GM04503 (cell line): ENCODE measurements around the gene C6orf120.

Source experiments
- DNase-seq: peaks from one replicate; pipeline ENCODE4 v3.0.0-alpha.2; 2012; ENCODE audit warnings: low read depth

The C6orf120 gene

DNA sequence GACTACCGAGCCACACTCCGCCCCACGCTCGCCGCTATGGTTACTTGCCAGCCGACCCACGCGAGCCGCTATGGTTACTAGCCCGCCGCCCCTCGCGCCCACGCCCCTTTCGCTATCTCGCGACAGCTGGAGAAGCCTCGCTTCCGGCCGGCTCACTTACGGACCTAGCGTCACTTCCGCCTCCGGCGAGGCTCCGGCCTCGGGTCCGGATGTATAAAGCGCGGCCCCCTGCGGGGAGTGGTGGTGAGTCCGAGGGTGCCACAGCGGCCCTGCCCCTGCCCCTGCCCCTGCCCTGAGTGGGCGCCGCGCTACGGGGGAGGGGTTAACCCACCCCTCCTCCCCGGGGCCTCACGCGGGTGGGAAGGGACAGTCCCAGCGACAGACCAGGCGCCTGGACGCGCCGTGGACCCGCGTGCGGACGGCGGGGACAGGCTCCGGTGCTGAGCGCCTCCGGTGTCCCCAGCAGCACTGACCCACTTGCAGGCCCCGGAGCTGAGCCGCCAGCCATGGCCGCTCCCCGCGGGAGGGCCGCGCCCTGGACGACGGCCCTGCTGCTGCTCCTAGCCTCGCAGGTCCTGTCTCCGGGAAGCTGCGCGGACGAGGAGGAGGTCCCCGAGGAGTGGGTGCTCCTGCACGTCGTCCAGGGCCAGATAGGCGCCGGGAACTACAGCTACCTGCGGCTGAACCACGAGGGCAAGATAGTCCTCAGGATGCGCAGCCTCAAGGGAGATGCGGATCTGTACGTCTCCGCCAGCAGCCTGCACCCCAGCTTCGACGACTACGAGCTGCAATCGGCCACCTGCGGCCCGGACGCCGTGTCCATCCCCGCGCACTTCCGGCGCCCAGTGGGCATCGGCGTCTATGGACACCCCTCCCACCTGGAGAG, at the start of gene C6orf120, which contains the start of gene WDR27:
Gene C6orf120 (plus strand): TSS at position 173 of the 886 bp plus-strand sequence. CDS start 334 bp downstream, at position 507.
Gene WDR27 (minus strand): TSS at position 76 of the 886 bp plus-strand sequence. CDS start 13,024 bp downstream, outside the sequence.
- peak; percentile 72 for DNase-seq

DNA sequence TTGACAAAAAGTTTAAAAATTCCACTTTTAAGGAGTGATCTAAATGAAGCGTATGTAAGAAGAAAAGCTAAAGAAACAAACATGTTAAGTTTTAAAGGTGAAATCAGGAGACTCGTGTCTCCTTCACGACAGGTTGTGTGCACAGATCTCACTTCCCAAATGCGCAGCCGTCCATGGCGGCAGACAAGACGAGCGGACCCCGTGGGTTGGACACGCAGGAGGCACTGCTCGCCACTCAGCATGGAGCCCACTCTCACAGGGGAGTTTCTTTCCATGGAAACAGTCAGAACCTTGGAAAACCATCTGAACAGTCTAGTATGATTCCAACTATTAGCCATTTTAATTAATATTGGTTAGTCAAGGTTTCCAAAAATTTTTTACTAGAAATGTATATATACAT, 49.0 kb upstream of the C6orf120 start:
- no peak for DNase-seq

DNA sequence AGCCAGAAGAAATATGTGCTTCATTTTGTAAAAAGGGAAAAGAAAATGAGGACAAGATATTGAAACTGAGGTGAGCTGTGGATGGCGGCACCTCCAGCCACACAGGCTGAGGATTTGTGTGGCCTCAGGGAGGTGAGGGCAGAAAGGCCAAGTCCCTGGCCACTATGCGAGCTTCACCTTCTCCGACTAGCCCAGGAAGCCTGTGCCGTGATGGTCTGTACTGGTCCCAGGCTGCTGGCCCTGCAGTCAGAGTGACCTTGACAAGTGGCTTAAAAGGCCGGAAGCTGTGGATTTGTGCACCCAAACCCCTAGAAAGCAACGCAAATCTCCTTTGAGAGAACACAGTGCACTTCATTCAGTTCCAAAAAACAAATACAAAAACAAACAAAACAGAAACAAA, 48.2 kb upstream of the C6orf120 start:
- DNase-seq, result no peak

DNA sequence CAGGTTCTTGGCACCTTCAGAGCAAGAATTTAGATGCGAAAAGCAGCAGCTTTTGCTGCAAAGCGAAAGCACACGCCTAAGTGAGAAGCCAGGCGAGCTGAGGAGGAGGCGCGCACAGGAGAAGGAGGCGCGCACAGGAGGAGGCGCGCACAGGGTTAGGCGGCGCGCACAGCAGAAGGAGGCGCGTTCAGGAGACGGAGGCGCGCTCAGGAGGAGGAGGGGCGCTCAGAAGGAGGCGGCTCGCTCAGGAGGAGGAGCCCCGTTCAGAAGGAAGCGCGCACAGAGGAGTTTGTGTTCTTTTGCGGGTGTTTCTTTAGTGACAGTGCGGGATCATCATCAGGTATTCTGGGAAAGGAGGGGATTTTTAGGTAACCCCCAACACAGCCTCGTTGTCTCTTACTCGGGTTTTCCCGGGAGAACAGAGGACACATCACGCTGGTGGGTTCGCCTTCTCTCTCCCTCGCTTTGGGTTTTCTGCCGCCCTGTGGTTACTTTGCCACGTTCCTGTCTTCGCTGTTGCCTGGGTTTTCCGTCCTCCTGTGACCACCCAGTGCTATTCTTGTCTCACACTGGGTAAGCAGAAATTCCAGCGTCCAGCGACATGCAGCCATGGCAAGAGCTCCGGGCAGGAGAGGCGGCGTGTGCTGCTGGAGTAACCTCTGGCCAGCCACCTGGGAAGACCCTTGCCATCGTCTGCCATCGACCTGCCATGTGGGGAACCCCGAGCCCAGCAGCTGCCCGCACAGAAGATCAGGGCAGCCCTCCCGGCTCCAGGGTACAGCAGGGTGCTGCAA, 47.1 kb upstream of the C6orf120 start:
- DNase-seq, result peak; percentile 20

DNA sequence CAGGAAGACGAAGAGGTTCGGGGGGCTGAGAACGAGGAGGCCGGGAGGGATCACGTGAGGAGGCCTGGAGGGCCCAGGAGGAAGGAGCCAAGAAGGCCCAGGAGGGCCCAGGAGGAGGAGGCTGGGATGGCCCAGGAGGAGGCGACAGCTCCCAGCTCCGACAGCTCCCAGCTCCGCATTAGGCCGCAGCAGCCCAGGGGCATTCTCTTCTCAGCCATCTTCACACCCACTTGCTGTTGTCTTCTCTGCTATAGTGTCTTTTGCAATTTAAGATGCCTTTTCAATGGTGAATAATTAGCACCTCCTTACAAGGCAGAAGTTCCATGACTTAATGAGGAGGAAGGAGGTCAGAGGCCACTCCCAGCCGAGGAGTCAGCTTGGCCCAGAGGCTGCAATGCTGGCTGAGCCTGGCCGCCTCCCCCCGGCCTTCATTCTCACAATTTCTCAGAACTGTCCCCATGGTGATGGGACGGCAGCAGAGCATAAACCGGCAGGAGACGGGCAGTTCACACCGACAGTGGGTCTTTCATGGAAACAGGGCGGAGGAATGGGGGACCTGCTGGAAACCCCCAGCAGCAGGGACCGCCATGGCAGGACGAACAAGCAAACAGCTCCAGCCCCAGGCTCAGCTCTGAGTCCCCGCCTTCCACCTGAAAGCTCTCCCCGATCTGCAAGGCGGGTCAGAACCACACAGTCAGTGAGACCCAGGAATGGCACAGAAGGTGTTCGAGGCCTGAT, 45.2 kb upstream of the C6orf120 start:
- DNase-seq, result no peak

DNA sequence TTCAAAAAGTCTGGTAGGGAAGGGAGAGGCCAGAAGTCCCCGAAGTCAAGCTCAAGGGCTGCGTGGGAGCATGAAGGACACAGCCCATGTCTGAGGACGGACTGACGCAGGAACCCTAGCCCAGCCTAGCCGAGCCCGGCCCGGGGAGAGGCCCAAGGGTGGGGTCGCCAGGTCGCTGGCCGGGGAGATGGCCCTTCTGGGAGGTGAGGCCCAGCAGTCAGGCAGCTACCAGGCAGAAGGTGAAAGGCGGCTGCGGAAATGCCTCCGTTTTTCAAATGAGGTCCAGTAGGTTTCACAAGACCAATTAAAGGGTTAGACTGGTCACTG, 44.7 kb upstream of the C6orf120 start:
- DNase-seq, result no peak

DNA sequence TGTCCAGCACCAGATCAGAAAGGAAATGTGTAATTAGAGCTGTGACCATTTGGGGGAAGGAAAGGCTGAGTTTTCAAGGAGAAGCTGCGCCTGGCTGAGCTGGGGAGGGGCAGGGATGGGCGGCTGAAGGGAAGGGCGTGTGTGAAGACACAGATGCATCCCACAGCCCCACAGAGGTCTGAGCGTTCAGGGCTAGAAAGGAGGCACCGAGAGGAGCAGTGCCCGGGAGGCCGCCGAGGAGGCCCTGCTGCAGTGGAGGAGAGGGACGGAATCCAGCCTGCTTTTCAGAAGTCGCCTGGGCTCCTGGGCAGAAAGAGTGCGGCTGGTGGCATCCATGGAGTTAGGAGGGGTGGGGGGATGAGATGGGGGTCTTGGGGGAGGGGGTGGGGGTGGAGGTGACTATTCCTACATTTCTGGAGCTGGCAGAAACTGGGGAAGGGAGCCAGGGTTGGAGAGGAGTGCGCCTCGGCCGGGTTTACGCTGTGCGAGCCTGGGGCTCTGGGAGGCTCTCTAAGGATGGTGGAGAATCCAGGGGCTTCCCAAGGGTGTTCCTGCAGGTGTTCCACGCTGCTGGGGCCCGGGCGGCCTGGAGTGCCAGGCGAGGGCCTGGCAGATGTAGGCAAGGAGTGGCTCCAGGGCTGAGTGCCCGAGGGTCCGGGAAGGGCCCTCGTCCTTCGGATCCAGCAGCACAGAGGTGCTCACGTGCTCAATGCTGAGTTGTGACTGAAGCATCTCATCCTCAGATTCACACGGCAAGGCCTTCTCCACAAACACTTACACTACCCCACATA, 41.9 kb upstream of the C6orf120 start:
- DNase-seq, result no peak

DNA sequence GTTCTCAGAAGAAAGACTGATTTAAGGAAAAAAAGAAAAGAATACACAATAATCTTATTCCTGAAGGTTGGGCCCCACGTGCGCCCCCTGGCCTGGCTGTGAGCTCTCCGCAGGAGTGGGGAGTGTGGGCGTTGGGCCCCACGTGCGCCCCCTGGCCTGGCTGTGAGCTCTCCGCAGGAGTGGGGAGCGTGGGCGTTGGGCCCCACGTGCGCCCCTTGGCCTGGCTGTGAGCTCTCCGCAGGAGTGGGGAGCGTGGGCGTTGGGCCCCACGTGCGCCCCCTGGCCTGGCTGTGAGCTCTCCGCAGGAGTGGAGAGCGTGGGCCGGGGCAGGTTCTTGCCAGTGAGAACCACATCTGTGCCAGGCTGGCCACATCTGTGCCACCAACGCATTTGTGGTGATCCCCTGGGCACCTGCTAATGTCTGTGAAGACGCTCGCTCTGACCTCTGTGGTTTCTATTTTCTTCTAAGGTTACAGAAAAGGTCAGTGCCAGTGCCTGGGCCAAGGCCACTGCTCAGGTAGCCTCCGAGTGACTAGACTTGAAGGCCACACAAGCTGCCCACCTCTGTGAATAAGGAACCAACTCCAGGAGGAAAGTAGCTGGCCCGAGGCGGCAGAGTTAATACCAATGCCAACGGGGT, 41.1 kb upstream of the C6orf120 start:
- DNase-seq, result no peak

DNA sequence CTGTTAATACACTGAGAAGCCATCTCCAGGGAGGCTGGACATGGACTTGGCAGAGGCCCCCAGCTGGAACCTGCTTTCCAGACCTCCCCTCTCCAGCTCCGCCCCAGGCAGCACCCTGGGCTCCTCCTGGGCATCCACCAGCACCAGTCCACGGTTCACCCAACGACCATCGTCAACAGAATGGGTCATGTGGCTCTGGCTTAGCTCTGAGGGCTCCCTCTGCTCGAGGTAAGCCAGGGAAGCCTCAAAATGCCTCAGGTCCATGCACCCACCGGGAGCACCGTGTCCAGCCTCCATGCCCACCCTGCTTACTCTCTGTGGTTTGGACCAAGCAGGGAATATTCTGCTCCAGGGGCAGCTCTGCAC, 40.6 kb upstream of the C6orf120 start:
- DNase-seq, result no peak

DNA sequence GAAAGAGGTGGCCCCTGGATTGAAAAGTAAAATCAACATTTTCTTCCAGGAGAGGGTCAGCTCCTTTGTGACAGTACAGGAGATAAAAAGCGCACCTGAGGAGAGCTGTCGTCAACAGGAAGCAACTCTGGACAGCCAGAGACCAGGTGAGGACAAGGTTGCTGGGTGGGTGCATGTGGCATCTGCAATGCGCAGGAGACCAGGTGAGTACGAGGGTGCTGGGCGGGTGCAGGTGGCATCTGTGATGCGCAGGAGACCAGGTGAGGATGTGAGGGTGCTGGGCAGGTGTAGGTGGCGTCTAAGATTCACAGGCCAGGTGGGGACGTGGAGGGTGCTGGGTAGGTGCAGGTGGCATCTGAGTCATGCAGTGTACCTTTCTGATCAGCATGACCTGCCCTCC, 38.5 kb upstream of the C6orf120 start:
- DNase-seq, result no peak

DNA sequence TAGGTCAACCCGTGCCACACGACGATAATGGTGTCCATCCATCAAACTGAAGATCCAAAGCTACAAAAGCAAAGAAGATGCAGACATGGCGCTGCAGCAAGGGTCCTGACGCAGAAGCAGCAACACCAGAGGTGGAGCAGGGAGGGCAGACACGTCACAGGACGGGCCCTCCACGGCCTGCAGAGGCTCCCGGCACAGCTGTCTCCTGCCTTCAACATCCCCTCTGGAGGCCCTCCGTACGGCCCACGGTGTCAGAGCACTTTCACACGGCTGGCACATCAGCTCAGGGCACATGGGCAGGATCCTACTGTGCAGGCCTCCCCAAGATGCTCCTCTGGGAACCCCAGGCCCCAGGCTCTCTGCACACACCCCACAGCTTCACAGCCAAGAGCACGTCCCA, 37.7 kb upstream of the C6orf120 start:
- DNase-seq, result no peak

DNA sequence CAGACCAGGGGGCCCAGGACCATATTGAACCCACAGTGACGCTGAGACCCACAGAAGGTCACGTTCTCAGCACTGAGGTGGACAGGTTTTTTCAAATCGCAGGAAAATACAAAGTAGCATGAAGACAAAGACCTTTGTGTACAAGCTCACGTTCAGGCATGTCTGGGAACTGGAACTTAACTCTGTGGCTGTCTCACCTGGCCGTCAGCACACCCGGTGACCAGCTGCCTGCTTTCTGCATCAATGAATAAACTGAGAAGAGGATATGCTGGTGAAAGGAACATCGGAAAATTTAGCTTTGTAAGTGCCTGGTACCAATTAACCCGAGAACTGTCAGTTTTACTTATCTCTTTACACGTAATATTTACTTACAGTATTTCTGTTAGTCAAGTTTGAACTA, 36.6 kb upstream of the C6orf120 start:
- DNase-seq, result no peak

DNA sequence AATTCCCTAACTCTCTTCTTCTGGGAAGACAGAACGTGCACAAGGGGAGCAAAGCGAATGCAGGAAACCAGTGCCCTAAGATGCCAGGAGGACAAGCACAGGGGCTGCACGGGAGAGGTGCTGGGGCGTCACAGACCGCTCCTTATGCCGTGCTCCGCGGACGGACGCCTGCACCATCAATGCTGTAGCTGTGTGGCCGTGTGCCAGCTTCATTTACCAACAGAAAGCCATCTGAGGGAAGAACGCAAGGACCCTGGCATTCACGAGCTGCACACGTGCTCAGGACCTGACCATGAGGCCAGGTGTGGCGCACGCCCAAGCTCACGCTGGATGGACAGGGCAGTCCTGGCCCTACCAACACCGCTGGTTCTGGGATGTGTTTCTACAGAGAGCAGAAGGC, 35.5 kb upstream of the C6orf120 start:
- DNase-seq, result no peak

DNA sequence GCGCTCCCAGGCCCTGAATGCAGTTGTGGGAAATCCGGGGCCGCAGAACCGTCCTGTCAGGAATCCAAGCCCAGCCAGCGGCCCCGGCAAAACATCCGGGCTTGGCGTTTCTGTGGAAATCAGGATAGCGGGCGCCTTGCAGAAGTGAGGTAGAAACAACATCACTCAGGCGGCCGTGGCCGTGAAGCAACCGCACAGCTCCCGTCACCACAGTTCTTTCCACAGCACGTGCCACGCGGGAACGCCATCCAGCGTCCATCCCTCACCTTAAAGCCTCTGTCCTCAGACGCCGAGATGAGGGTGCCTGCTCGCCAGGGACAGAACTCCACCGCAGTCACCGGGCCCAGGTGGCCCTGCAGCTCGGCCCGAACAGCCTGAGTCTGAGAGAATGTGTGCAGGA, 34.2 kb upstream of the C6orf120 start:
- DNase-seq, result no peak

DNA sequence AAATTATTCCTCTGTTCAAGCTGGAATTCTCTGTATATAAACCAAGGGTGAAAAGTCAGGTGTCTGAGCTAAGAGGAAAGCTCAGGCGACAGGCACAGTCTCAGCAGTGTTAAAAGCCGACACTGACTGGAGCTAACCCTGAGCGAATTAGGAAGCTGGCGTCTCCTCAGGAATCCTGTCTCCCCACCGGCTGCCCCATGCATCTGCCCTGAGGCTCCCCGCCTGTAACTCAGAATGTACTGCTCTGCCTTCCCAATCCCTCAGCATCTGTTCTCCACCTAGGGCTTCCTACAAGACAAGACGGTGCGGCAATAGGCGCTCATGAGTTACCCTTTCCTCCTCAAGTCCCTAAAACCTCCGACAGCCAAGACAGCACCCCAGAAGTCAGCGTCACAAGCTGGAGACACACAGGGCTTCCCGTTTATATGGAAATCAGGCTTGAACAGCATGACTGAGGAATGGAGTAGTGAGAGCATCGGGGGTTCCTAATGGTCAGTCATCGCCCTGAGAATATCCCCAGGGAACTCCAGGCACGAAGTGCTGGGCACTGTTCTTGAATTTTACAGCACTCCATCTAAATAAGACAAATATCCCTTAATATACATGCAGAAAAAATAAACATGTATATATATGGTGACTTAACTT, 33.6 kb upstream of the C6orf120 start:
- DNase-seq, result no peak

DNA sequence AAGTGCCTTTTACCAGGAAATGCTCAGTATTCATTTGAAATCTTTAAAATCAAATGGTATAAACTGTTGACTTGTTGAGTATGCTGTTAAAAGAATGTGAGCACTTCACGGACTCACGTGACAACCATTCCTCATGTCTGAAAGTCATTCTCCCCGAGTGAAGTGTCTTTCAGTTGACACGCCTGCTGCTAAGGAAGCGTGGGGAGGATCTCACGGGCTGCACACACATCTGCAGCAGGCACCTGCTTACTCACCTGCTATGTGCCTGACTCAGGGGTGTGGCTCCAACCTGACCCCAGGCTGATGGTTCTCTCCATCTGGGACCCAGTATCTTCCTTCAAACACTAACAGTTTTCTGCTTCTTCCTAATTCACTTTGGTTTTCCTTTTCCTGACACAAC, 32.8 kb upstream of the C6orf120 start:
- DNase-seq, result no peak

DNA sequence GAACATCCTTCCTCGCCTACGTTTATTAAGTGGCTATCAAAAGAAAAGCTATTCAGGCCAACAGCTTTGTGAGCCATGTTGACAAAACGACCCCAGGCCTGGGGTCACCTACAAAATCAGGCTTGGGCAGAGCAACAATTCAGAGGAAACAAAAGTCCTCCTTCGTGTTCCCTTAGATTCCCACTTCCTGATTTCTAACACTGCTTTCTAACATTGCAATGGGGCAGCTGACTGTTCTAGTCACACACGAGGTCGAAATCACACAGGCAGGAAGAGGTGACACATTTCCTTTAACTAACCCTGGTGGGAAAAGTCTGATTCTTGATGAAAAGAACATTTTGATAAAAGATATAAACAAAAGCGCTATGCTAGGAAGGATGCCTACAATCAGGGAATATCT, 32.0 kb upstream of the C6orf120 start:
- no peak for DNase-seq

DNA sequence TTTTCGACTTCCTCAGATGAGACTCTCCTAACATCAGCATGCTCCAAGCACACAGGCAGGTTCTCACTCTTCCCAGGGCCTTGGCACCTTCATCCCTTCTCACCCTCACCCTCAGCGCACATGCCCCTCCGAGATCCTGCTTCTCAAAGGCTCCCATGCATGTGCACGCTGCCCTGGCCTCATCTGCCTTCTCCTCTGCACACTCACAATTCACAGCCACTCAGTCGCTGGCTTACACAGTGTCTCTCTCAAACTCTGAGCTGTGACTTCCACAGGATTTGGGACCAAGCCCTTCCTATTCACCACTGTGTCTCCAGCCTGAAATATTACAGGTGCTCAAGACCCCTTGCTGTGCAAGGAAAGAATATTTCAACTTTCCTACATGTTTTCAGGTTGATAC, 30.4 kb upstream of the C6orf120 start:
- no peak for DNase-seq

DNA sequence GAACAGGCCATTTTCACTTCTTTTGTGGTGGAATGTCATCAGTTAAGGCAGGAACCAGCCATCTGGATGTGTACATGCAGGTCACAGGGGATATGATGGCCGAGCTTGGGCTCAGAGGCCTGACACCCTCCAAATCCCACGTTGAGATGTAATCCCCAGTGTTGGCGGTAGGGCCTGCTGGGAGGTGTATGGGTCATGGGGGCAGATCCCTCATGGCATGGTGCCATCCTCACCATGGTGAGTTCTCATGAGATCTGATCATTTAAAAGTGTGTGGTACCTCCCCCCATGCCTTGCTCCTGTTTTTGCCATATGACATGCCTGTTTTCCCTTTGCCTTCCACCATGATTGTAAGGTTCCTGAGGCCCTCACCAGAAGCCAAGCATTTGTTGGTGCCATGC, 26.9 kb upstream of the C6orf120 start:
- DNase-seq, result no peak

DNA sequence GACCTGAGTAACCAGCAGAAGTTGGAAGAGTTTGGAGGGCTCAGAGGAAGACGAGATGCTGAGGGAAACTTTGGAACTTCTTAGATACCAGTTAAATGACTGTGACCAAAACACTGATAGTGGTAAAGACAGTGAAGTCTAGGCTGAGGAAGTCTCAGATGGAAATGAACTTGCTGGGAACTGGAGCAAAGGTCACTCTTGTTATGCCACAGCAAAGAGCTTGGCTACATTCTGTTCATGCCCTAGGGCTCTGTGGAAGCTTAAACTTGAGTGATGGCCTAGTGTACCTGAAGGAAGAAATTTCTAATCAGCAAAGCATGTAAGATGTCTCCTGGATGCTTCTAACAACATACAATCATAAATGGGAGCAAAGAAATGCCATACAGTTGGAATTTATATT, 24.8 kb upstream of the C6orf120 start:
- DNase-seq, result peak; percentile 20

DNA sequence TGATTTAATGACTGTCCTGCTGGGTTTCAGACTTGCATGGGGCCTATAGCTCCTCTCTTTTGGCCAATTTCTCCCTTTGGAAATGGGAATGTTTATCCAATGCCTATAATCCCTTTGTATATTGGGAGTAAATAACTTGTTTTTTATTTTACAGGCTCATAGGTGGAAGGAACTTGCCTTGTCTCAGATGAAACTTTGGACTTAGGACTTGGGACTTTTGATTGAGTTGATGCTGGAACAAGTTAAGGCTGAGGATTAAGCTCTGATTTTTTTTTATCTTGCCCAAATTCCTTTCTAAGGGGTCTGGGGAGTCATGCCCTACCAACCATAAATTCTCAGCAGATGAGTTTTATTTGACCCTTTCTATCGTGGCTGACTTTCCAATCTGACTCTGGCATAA, 23.6 kb upstream of the C6orf120 start:
- DNase-seq, result no peak
